Ovary (tissue), 3 donors: ENCODE results near the gene CEP68.

Experiments used
- CTCF ChIP-seq, 3 donors: fragments of 450-650 bp in 2 of 3; fragments of 200-600 bp in 1 of 3; IDR thresholded peaks; one replicate each; pipeline versions ENCODE4 v1.5.1 to v1.8.0; 2016 to 2022; ENCODE audit warnings: antibody characterized with exemption in 3 of 3, mild to moderate bottlenecking in 1 of 3
- POLR2A ChIP-seq: fragments of 450-650 bp; IDR thresholded peaks from one replicate; pipeline ENCODE4 v1.6.1; 2017; ENCODE audit warnings: antibody characterized with exemption, mild to moderate bottlenecking, moderate library complexity
- donor health status: DM: no; HTN: no; CAD: no.

DNA sequence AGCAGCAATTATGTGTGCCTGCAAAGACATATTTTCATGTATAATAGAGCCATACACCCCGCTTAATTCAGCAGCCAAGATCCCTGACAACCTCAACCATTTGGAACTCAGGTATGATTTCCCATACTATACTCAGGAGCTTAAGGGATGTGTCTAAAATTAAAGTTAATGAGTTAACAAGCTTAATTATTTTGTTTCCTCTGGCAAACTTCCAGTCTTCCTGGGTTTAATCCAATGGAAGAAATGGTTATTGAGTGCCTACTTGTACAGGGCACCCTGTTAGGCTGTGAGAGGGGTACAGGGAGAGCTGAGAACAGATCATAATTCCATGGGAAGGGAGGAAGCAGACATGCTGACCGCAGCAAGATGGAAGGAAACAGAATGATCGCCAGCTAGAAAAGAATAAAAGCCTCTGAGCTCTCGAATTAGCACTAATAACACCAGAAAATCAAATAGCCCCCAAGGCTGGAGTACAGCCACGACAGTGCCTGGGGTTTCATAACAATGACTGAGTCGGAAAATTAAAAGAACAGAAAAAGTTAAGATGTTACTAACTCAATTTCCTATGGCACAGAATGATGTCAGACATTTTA is 20.8 kb upstream of the CEP68 start:
- TF ChIP-seq CTCF (IDR thresholded peaks at IDR 0.05) (no peak), POLR2A (no peak)
